ENCODE results near the gene MPPED1. TPM values are rescaled to one million over a fixed set of nuclear protein-coding genes. Genes with fewer than 3 reads are reported as not detected.

Gene MPPED1
- total and polyA plus RNA-seq, 2 donors (not counting 1 experiment from before 2014, with no cell fraction given) = not detected

DNA sequence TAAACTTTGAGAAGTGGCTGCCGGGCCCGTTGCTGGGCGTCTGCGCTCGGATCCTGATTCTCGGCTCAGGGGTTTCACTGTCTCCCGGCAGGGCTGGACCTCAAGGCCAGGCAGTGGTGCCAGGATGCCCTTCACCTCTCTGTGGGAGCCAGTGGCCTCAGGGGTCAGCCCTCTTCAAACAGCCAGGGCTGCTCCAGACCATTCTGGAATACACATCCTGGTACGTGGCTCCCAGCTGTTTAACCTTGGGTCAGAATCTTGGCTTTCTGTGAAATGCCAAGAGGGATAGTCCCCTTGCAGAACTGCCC is 70.5 kb downstream of the MPPED1 start:
- H3K79me2 ChIP-seq (ENCODE audit: control insufficient read depth, insufficient read depth, low read length) = no peaks in the 10 kb centered on the region
- no peak overlapping the region for H3K4me3 ChIP-seq (replicated peaks in 1 of 4; ENCODE audit: control extremely low read depth in 1 of 4, insufficient read depth in 1 of 4, low read depth in 3 of 4, low read length in 4 of 4)
- no peaks in the 10 kb centered on the region for H3K9me3 ChIP-seq (ENCODE audit: control insufficient read depth, insufficient read depth, low read depth, low read length)
- H3K27me3 ChIP-seq (ENCODE audit: control insufficient read depth, insufficient read depth, low read length) = no peaks in the 10 kb centered on the region
- H3K4me2 ChIP-seq (ENCODE audit: extremely low read depth, insufficient read depth, low read length) = no peak overlapping the region
- no peaks in the 10 kb centered on the region for H3K4me1 ChIP-seq (ENCODE audit: control insufficient read depth, extremely low read depth, insufficient read depth, low read length)
- no peak overlapping the region for H3K9ac ChIP-seq (ENCODE audit: insufficient read depth, low read length)
- H4K20me1 ChIP-seq (ENCODE audit: control insufficient read depth, extremely low read depth, insufficient read depth, low read length) = no peaks in the 10 kb centered on the region
- H3K36me3 ChIP-seq (ENCODE audit: control insufficient read depth, insufficient read depth, low read length) = no peaks in the 10 kb centered on the region
- H2AFZ ChIP-seq (ENCODE audit: low read length) = no peak overlapping the region
- no peak for DNase-seq (ENCODE audit: low read depth in 2 of 2)
- no peak overlapping the region for H3K27ac ChIP-seq (ENCODE audit: insufficient read depth, low read length)
- TF ChIP-seq CTCF (conservative IDR thresholded peaks at IDR 0.05 in 1 of 2, IDR thresholded peaks at IDR 0.05 in 1 of 2; ENCODE audit: low read depth in 1 of 2, low read length in 2 of 2) (no peak), EZH2 (IDR thresholded peaks at IDR 0.05; ENCODE audit: low read length, missing control alignments) (no peak)

DNA sequence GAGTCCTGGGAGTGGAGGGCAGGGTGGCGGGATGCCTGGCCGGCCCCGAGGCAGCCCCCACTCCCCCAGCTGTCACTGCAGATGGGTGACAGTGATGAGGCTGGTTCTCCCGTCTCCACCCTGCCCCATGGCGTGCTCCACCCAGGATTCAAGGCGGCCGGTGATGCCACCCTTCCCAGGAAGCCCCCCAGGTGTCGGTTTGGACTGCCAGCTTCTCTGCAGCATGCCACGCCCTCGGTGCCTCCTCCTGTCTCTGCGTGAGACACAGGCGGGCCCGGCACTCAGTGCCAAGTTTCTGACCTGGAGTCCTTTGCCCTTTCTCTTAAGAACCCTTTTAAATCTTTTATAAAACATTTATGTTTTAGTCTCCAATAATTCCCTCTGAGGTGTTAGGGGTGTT is 71.5 kb downstream of the MPPED1 start:
- Histone ChIP-seq H3K4me3 (replicated peaks in 1 of 4; ENCODE audit: control extremely low read depth in 1 of 4, insufficient read depth in 1 of 4, low read depth in 3 of 4, low read length in 4 of 4) (no peak overlapping the region), H3K36me3 (ENCODE audit: control insufficient read depth, insufficient read depth, low read length) (no peaks in the 10 kb centered on the region), H3K79me2 (ENCODE audit: control insufficient read depth, insufficient read depth, low read length) (no peaks in the 10 kb centered on the region), H3K4me2 (ENCODE audit: extremely low read depth, insufficient read depth, low read length) (no peak overlapping the region), H4K20me1 (ENCODE audit: control insufficient read depth, extremely low read depth, insufficient read depth, low read length) (no peaks in the 10 kb centered on the region), H2AFZ (ENCODE audit: low read length) (no peak overlapping the region), H3K9me3 (ENCODE audit: control insufficient read depth, insufficient read depth, low read depth, low read length) (no peaks in the 10 kb centered on the region), H3K27ac (ENCODE audit: insufficient read depth, low read length) (no peak overlapping the region), H3K9ac (ENCODE audit: insufficient read depth, low read length) (no peak overlapping the region), H3K4me1 (ENCODE audit: control insufficient read depth, extremely low read depth, insufficient read depth, low read length) (no peaks in the 10 kb centered on the region), H3K27me3 (ENCODE audit: control insufficient read depth, insufficient read depth, low read length) (no peaks in the 10 kb centered on the region)
- TF ChIP-seq CTCF (conservative IDR thresholded peaks at IDR 0.05 in 1 of 2, IDR thresholded peaks at IDR 0.05 in 1 of 2; ENCODE audit: low read depth in 1 of 2, low read length in 2 of 2) (no peak), EZH2 (IDR thresholded peaks at IDR 0.05; ENCODE audit: low read length, missing control alignments) (no peak)
- no peak for DNase-seq (ENCODE audit: low read depth in 2 of 2)

GRCh38 chr22:43483669-43484068 is 71.9 kb downstream of the MPPED1 start:
- Histone ChIP-seq H3K9me3 (ENCODE audit: control insufficient read depth, insufficient read depth, low read depth, low read length) (no peaks in the 10 kb centered on the region), H3K27me3 (ENCODE audit: control insufficient read depth, insufficient read depth, low read length) (no peaks in the 10 kb centered on the region), H3K79me2 (ENCODE audit: control insufficient read depth, insufficient read depth, low read length) (no peaks in the 10 kb centered on the region), H3K9ac (ENCODE audit: insufficient read depth, low read length) (no peak overlapping the region), H3K4me2 (ENCODE audit: extremely low read depth, insufficient read depth, low read length) (no peak overlapping the region), H2AFZ (ENCODE audit: low read length) (no peak overlapping the region), H3K4me3 (replicated peaks in 1 of 4; ENCODE audit: control extremely low read depth in 1 of 4, insufficient read depth in 1 of 4, low read depth in 3 of 4, low read length in 4 of 4) (no peak overlapping the region), H3K27ac (ENCODE audit: insufficient read depth, low read length) (no peak overlapping the region), H4K20me1 (ENCODE audit: control insufficient read depth, extremely low read depth, insufficient read depth, low read length) (no peaks in the 10 kb centered on the region), H3K36me3 (ENCODE audit: control insufficient read depth, insufficient read depth, low read length) (no peaks in the 10 kb centered on the region), H3K4me1 (ENCODE audit: control insufficient read depth, extremely low read depth, insufficient read depth, low read length) (no peaks in the 10 kb centered on the region)
- TF ChIP-seq EZH2 (IDR thresholded peaks at IDR 0.05; ENCODE audit: low read length, missing control alignments) = no peak
- TF ChIP-seq CTCF (conservative IDR thresholded peaks at IDR 0.05 in 1 of 2, IDR thresholded peaks at IDR 0.05 in 1 of 2; ENCODE audit: low read depth in 1 of 2, low read length in 2 of 2) = no peak
- no peak for DNase-seq (ENCODE audit: low read depth in 2 of 2)
